Activated CD4-positive, CD25-positive, alpha-beta regulatory T cell (primary cell): Measurements from ENCODE around the gene SSBP2.
"Not testable (repeated sequence)": the region's sequence is repeated elsewhere in the genome, so short reads cannot be mapped to it uniquely, and the experiment has no call there.

Source experiments
- DNase-seq, 4 experiments: peaks; one replicate each; lab custom pipeline; 2025; lab: John Stamatoyannopoulos, UW

Gene SSBP2

DNA sequence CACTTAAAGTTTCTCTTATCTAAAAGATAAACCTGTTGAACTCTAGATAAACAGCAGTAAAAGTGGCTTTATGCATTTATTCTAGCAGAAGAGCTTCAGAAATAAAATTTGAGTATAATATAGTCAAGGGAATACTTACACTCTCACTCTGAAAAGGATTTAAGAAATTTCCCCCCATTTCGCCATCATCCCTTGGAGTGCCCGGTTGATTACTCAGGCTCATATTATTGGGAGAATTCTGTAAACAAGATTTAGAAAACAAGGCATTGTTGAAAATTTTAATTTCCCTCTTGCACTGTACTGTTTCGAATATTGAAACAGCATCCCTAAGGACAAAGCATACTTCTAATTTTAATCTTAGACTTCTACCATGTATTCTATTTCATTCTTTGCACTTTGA, 322.5 kb downstream of the SSBP2 start:
- DNase-seq, result no peak

DNA sequence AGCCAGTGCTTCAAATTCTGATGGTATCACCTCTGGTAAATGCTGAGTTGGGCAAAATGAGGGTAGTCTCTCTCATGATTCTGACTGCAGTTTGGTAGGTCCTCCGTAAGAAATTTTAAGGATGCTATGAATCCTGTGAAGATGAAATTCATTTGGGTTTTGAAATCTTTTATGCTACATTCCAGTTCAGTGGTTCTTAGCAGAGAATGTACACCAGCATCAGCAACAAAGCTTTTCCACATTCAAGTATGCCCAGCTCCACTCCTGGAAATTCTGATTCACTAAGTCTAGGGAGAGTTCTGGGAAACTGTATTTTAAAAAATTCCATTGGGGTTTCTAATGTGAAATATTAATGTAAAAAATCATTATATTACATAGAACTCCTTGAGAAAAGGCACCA, 323.3 kb downstream of the SSBP2 start:
- DNase-seq, result no peak

- no peak for DNase-seq
Observed at GRCh38 chr5:81426359-81427030, 324.4 kb downstream of the SSBP2 start.

- no peak for DNase-seq
Observed at GRCh38 chr5:81425569-81425968, 325.3 kb downstream of the SSBP2 start.

DNA sequence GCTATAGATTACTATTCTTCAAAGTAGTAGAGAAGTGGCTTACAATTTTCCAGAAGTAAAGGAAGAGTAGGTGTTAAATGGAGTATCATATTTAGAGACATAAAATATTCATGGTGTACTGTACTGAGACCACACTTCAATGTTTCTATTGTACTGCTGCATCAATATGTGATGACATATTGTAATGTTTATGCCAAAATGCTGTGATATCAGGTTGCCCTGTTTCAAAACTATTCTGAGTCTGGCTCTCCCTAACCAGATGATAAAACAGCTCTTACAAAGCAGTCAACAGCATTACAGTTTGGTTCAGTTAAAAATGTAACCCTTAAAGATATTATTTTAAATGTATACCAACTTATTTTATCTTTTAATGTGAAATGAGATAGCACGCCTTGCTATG, 326.2 kb downstream of the SSBP2 start:
- DNase-seq, result no peak

DNA sequence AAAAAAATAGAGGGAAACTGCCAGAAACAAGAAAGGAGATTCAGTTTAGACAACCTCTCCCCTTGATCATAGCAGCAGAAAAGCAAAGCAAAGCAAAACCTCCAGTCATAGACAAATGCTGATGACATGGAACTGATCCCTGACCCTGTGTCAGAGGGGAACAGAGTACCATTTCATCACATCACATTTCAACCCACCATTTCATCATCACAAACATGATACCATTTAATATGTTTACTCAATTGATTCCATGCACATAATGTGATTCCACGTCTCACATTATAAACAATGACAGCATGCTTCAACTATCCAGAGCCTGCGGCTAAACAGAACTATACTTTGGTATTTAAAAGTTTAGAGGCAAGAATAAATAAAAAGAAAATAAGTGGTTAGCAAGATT, 328.2 kb downstream of the SSBP2 start:
- DNase-seq, result no peak

DNA sequence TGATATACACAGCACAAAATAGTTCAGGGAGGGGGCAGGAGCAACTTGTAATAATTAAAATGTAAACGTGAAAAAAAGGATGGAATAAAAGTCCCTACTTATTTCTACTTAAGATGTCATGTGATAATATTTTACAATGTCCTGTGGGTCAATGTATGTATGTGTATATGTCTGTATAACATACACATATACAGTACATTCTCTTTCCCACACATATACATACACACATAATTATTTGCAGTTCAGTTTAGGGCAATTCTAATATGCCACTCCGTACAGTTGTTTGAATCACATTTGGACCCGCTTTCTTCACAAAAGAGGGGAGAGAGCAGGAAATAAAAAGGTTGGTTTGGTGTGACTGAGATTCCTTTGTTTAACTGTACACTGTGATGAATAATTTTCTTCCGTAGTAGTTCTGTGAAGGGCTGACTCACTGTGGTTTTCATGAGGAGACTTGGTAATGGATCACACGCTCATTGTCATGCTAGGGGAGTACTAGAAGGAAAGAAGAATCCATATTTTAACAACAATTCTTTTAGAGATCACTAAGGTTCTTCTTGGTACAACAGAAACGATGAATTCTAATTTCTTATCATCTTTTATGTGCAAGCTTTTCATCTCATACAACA, 330.7 kb downstream of the SSBP2 start:
- no peak for DNase-seq

GRCh38 chr5:81418606-81419005, 332.3 kb downstream of the SSBP2 start:
- DNase-seq, result no peak

DNA sequence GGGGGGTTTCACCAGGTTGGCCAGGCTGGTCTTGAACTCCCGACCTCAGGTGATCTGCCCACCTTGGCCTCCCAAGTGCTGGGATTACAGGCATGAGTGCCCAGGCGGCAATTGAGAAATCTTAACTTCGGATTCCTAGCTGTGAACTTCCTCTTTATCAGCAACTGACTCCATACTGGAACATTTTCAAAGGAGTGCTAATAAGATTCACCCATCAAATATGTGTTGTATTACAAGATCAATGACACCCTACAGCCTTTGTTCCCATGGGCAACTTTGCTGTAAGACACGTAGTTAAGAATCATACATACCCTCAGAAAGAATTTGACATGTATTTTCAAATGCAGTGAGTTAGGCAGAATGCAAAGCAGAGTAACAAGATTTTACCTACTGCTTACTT, 333.8 kb downstream of the SSBP2 start:
- DNase-seq, result no peak

DNA sequence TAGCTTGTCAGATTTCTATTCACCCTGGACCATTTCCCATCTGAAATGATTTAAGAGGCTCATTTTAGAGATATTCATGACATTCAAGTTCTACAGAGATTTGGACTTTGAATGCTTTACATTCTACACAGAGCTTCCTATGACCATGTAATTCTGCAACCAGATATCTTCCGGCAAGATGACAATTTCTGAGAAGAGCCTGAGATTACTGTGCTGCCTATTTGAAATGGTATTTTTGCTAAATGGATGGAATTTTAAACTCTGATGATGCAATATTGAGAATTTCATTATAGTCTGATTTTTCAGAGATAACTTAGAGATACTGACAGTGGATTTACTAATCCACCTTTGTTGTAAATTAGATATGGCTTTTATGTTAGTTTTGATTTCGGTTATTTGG, 341.0 kb downstream of the SSBP2 start:
- no peak for DNase-seq

DNA sequence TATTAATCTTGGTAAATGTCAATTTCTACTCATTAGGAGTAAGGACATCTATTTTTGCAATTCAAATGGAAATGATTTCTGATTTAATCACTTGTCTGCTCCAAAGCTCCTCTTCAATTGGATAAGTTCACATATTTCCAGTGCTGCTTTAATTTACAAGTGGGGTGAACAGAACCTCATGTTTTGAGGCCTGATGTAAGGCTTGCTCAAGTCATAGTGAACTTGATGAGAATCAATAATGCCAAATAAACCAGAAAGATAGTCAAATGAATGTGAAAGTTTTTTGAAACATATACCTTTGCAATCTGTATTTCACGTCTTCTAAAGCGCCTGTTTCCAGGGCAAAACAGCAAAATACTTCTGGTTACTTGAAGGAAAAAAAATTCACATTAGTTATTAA, 341.5 kb downstream of the SSBP2 start:
- DNase-seq, result no peak

DNA sequence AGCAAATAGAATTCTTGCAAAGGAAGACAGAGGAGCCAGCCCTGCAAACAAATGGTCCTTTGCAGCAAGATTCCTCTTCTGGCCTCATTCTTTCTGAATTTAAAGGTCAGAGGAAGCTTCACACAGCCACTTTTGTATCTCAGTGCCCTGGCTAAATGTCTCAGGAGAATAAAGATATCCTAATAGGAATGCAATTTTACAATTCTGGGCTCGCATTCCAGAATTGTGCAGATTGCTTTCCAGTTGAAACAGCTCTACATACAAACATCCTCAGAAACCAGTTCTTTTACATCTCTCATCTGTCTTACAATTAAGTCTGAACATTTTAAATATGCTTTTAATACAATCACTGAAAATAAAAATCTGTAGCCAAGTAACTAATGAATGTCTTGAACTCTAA, 342.4 kb downstream of the SSBP2 start:
- DNase-seq, result no peak

GRCh38 chr5:81407811-81408210, 343.1 kb downstream of the SSBP2 start:
- not testable (repeated sequence) for DNase-seq

DNA sequence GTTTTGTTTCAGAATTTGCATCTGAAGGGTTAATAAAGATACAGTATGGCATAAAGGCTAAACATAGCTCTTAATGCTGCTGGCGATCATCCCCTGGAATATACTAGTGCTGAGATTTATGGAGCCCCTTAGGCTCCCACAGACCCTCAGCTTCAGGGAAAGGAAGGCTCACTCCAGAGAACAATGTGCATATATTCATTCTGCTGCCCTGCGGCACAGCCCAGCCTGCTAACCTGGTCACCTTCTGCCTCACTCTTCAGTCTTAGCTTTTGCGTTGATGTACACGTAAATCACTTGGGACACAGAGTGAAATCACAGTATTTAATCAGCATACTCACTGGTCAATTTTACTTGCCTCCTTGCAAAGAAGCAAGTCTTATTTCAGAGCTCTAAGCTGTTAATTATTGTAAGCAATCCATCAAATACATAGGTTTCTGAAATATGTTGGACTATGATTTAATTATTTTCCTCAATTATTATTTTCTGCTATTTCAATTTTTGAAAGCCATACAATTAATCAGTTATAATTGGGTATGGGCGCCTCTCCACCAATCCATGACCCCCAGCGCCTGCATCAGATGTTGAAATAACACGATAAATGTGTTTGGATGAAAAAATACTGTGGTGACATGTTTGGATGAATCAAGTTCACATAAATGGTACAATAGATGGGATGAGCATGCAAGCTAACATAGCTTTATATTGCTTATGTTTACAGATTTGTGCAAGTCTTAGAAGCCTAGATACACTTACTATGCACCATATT, 345.6 kb downstream of the SSBP2 start:
- DNase-seq, result no peak

- DNase-seq, result no peak
Observed at GRCh38 chr5:81402192-81402930, 348.5 kb downstream of the SSBP2 start.

- DNase-seq, result no peak
Observed at GRCh38 chr5:81401266-81401665, 349.6 kb downstream of the SSBP2 start.

- no peak for DNase-seq
Observed at GRCh38 chr5:81400375-81400774, 350.5 kb downstream of the SSBP2 start.

DNA sequence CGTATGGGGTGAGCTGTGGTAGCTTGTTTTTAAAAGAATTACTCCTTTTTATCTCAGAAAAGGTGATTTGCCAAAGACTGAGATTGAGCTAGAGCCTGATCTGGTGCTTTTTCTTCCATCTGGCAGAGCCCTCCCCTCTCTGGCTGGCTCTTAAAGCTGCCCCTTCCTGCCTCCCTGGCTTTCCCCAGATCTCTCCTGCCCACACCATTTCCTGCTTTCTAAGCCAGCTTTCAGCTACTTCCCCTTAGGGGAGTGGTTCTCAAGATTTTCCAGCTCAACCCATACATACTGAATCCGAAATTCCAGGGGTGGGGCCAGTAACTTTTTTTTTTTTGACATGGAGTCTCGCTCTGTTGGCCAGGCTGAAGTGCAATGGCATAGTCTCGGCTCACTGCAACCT, 352.2 kb downstream of the SSBP2 start:
- DNase-seq, result no peak

GRCh38 chr5:81397176-81397575, 353.7 kb downstream of the SSBP2 start:
- DNase-seq, result no peak

GRCh38 chr5:81395262-81395661, 355.6 kb downstream of the SSBP2 start:
- no peak for DNase-seq

DNA sequence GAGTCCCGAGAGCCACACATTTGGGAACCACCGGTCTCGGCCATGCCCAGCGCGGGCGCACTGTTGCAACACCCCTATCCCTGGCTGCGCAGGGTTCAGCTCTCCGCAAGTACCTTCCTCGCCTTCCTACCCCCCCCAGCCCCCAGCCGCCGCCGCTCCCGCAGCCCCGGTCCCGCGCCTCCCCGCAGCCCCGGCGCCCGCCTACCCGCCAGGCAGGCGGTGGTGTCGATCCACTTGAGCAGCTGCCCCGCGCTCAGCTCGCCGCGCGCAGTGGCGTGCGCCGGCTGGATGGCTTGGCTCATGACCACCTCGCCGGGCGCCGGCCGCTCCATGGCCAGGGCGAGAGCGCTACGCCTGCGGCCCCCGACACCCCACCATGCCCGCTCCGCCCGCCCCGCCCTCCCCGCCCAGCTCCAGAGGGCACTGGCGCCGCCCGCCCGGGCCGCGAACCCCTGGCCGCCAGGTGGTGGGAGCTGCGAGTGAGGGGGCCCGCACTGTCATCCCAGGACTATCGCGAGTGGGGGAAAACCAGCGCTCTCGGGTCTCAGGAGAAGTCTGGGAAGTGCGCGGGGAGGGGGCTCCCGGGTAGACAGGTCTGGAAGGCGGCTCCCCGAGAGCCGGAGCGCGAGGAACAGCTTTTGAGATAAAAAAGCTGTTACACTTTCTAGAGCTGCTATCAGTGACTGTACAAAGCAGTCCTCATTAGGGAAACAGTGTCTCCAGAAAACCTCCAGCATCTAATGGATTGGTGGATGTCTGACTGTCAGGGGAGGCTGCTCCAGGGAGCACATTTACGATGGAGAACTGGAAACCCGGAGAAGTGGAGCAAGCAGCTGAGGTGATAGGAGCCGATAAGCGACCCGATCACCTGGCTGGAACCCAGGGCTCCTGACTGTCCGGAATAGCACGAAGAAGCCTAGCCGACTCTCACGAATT, 356.8 kb downstream of the SSBP2 start, which contains the start of gene ACOT12:
ACOT12 (minus strand) TSS at position 352 of the 936 bp plus-strand sequence; CDS start at position 332, 20 bp downstream.
- DNase-seq, result no peak
